RWPE2 (cell line): Measurements from ENCODE around the gene EDARADD.

Source experiments
- ATAC-seq: fragments of 200-7000 bp; cut with Tn5 transposase; 3 replicates; pipeline ENCODE4 v1.9.1; 2021; ENCODE audit warnings: low read depth
- DNase-seq: peaks from one replicate; pipeline ENCODE4 v3.0.0-alpha.2; 2020; ENCODE audit warnings: low spot score
- H3K27ac ChIP-seq: fragments of 450-650 bp; 2 replicates; pipeline ENCODE4 v1.5.1; 2017; ENCODE audit warnings: mild to moderate bottlenecking; ENCODE audit not compliant: poor library complexity, severe bottlenecking
- H3K27me3 ChIP-seq: fragments of 250-450 bp; sonication (Bioruptor Pico); 2 replicates; pipeline ENCODE4 v1.5.1; 2021; ENCODE audit warnings: mild to moderate bottlenecking, moderate library complexity; ENCODE audit not compliant: insufficient read depth, poor library complexity, severe bottlenecking
- H3K36me3 ChIP-seq: fragments of 250-450 bp; sonication (Bioruptor Pico); 2 replicates; pipeline ENCODE4 v1.5.1; 2020; ENCODE audit warnings: low read depth, mild to moderate bottlenecking, moderate library complexity
- H3K4me1 ChIP-seq: fragments of 250-450 bp; sonication (Bioruptor Pico); 2 replicates; pipeline ENCODE4 v1.5.1; 2021; ENCODE audit warnings: mild to moderate bottlenecking, moderate library complexity; ENCODE audit not compliant: insufficient read depth, poor library complexity, severe bottlenecking
- H3K4me3 ChIP-seq: fragments of 250-450 bp; sonication (Bioruptor Pico); 2 replicates; pipeline ENCODE4 v1.5.1; 2021; ENCODE audit warnings: mild to moderate bottlenecking, moderate library complexity; ENCODE audit not compliant: severe bottlenecking
- H3K9me3 ChIP-seq: fragments of 250-450 bp; sonication (Bioruptor Pico); 2 replicates; pipeline ENCODE4 v1.5.1; 2021; ENCODE audit warnings: mild to moderate bottlenecking, moderate library complexity; ENCODE audit not compliant: severe bottlenecking
- CTCF ChIP-seq: fragments of 450-650 bp; IDR thresholded peaks from one replicate; pipeline ENCODE4 v1.5.1; 2017; ENCODE audit warnings: mild to moderate bottlenecking, moderate library complexity; ENCODE audit not compliant: poor library complexity, severe bottlenecking

The EDARADD gene

GRCh38 chr1:236489710-236490377, 95.8 kb downstream of the EDARADD start:
- peak; percentile 31 for TF ChIP-seq CTCF
- ATAC-seq (0 out of 3 replicates have a peak, but pooled peaks have one; percentile 41), DNase-seq (no peak)

GRCh38 chr1:236491469-236492136, 97.5 kb downstream of the EDARADD start:
- no peaks in the 10 kb centered on the region for H3K9me3 ChIP-seq
- no peaks in the 10 kb centered on the region for H3K4me1 ChIP-seq
- no peak overlapping the region for H3K27ac ChIP-seq
- H3K36me3 ChIP-seq: no peaks in the 10 kb centered on the region
- DNase-seq: no peak
- no peaks in the 10 kb centered on the region for H3K27me3 ChIP-seq
- no peak for ATAC-seq
- no peak overlapping the region for H3K4me3 ChIP-seq
- no peak for TF ChIP-seq CTCF

More at GRCh38 chr1:236489710-236490377, 95.8 kb downstream of the EDARADD start:
- Histone ChIP-seq H3K36me3 (no peaks in the 10 kb centered on the region), H3K9me3 (no peaks in the 10 kb centered on the region), H3K27ac (no peak overlapping the region), H3K4me3 (no peak overlapping the region), H3K27me3 (no peaks in the 10 kb centered on the region), H3K4me1 (no peaks in the 10 kb centered on the region)

GRCh38 chr1:236492378-236492777, 98.3 kb downstream of the EDARADD start:
- no peak for TF ChIP-seq CTCF
- DNase-seq (no peak), ATAC-seq (no peak)
- H3K27me3 ChIP-seq: no peaks in the 10 kb centered on the region
- H3K4me3 ChIP-seq: no peak overlapping the region
- no peaks in the 10 kb centered on the region for H3K9me3 ChIP-seq
- H3K4me1 ChIP-seq: no peaks in the 10 kb centered on the region
- no peaks in the 10 kb centered on the region for H3K36me3 ChIP-seq
- no peak overlapping the region for H3K27ac ChIP-seq

- DNase-seq (no peak), ATAC-seq (no peak)
- Histone ChIP-seq H3K27me3 (no peaks in the 10 kb centered on the region), H3K36me3 (no peaks in the 10 kb centered on the region), H3K4me3 (no peak overlapping the region), H3K9me3 (no peaks in the 10 kb centered on the region), H3K4me1 (no peaks in the 10 kb centered on the region), H3K27ac (no peak overlapping the region)
- TF ChIP-seq CTCF: no peak
These were observed 100.0 kb downstream of the EDARADD start for GRCh38 chr1:236494082-236494481.
